ENCODE measurements around the gene MALSU1.
"Not testable (repeated sequence)": the region's sequence is repeated elsewhere in the genome, so short reads cannot be mapped to it uniquely, and the experiment has no call there.

The MALSU1 gene

DNA sequence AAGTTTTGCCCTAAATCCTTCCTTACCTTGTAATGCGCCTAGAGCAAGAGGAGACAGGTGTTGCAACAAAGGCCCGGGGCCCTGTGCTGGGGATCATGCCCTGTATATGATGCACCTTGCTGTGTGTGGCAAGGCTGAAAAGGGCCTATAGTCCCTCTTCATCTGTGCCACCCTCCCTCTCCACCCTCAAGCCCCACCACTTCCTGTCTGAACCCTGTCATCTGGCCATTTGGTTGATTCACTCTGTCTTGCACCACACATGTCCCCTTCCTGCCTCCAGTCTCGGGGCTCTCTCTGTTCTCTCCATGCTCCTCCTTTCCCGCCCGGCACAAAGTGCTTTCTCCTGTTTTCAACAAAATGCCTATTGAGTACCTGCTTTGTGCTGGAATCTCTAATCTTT lies 11.5 kb upstream of the MALSU1 start:
- DNase-seq, result no peak

DNA sequence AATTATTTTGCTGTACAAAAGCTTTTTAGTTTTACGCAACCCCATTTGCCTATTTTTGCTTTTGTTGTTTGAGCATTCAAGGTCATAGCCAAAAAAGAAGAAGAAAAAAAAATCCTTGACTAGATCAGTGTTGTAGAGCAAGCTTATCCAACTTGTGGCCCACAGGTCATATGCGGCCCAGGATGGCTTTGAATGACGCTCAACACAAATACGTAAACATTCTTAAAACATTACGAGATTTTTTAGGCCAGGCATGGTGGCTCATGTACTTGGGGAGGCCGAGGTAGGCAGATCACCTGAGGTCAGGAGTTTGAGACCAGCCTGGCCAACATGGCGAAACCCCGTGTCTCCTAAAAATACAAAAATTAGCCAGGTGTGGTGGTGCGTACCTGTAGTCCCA lies 8.1 kb upstream of the MALSU1 start:
- DNase-seq, result no peak

DNA sequence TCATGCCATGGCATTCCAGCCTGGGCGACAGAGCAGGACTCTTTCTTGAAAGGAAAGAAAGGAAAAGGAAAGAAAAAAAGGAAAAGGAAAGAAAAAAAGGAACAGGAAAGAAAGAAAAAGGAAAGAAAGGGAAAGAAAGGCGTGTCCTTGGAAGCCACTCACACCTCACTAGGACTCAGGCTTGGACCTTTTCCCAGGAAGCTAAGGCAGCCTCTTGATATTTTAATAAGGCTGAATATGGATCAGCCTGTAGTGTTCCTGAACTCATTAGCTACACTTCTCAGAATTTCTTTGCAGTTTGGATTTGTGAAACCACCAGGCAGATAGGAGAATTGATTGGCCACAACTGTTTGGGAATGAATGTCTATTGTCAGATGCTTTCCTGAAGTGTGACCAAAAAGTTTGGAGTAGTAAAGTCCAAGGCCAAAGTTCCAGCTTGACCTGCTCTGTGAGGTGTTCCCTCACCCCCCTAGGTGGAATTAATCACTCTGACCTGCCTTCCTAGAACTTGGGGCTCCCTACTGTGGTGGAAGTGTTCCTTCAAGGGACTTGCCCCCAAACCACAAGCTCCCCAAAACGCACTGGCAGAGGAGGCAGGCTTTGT lies 7.1 kb upstream of the MALSU1 start:
- no peak for DNase-seq

DNA sequence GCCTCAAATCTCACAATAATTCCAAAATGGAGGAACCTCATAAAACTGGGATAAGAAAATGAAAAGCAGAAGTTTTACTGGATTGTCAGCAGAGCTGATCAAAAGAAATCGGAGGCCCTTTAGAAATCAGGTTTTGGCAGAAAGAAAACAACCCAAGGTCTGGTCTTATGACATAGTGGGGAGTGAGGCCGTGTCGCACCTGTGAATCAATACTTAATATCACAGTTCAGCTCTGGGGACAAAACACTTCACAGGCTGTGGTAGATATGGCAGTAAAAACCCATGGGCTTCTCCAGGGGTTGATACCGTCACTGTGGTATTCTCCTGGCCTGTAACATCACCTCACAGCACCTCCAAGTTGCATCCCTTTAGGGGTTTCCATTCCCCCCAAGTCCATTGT lies 6.5 kb upstream of the MALSU1 start:
- DNase-seq, result no peak

DNA sequence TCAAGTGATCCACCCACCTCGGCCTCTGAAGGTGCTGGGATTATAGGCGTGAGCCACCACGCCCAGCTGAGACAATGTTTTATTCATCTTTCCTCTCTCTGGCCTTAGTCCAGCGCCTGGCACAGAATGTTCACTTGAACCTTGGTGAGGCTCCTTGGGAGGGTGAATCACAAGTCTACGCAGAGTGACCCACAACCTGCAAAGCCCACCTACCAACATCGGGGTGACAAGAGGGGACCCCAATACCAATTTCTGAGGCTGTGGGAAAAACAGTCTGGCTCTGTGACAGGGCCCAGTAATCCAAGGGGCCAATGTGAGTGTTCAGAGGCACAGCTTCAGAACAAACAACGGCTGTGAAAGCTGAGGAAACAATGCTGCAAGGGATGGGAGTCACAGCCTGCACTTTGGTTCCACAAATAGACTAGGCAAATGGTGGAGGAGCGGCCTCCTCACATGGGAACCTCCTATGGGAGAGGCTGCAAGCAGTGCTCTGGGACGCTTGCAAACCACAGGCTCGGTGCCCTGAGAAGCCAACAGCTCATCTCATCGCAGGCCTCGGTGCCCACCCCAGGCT lies 5.6 kb upstream of the MALSU1 start:
- DNase-seq, result no peak

DNA sequence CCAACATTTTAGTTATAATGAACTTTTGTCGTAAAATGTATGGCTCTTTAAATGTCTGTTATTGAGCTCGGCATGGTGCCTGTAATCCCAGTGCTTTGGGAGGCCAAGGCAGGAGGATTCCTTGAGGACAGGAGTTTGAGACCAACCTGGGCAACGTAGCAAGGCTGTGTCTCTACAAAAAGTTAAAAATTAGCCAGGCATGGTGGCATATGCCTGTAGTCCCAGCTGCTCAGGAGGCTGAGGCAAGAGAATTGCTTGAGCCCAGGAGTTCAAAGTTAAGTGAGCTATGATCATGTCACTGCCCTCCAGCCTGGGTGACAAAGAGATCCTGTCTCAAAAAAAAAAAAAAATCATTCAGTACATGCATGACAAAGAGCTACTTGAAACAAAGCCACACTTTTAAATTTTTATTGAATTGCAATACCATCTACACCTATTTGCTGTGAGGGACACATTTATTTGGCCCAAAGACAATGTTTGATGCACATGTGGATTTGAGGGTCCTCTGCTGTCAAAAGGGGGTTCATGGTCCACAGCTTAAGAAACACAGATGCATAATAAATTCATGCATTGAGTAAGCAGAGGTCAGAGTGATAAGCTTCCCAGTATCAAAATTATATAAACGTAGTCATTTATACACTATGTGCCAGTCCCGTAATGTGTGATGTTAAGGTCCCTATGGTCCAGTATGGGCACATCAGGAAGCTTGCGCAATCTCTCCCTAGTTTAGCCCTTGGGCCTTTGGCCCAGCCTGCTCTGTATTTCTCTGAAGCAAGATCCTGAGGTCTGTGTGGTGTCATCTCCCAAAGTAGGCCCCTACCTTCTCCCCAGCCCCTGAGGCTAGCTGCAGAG lies 4.4 kb upstream of the MALSU1 start:
- DNase-seq, result no peak

DNA sequence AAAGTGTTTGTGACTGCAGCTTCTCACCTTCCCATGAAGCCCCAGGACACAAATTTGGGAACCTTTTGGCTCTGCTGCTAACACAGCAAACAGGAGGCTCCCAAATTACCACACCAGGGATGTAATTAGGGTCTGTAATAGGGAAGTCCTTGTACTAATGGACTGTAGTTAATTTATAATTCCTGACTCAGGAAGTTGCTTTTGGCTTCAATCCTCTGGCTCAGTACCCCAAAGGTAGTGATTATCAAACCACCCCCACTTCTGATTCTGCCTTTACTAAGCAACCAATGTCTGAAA lies 3.8 kb upstream of the MALSU1 start:
- DNase-seq, result no peak

DNA sequence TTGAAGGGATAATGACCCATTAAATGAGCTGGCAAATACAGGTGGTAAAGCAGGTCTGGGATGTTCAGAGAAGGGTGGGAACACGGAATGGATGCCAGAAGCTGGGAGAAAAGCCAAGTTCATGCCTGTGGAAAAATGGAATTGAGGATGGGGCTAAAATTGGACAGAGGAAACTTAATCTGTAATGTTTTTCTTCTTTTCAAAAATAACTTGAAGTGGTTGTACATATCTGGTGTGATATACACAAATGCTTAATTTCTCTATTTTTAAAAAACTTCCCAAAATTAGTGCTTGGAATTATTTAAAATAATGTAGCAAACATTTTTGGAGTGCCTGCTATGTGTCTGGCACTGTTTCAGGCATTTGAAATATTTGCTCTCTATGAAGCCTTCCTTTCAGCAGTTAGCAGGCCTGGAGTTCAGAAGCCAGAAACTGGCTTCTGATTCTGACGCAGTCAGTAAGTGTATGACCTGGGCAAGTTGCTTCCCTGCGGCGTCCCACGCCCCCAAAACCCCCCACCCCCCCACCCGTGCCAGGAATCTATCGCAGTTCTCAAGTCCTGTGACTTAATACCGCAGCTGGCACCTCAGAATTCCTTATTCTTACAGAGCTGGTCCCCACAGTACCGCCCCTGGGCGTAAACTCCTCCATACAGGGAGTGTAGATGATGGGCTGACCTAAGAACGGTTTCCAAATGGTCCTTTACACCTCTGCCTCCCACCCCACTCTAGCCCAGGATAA lies 828 bp upstream of the MALSU1 start:
- DNase-seq, result no peak

DNA sequence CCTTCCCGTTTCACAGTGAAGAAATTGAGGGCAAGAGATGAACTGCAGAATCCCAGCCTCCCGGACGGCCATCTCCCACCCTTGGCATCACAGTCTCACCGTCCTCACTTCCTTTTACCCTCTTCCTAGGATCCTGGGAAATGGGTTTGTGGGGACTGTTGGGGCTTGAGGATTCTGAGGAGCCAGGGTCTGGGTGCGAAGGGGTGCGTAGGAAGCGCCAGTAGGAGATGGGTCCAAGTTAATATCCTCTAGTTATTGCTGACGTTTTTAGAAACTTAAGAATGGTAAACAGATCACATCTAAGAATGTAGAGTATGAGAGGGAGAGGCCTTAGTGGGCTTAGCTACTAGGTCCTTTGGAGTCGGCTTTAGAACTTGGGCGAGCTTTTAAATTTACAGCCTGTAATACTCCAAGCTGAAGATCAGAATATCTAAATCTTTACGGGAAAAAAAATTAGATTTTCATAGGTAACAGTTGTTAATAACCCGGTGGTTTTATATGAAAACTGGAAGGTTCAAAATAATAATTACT lies 696 bp downstream of the MALSU1 start:
- no peak for DNase-seq

DNA sequence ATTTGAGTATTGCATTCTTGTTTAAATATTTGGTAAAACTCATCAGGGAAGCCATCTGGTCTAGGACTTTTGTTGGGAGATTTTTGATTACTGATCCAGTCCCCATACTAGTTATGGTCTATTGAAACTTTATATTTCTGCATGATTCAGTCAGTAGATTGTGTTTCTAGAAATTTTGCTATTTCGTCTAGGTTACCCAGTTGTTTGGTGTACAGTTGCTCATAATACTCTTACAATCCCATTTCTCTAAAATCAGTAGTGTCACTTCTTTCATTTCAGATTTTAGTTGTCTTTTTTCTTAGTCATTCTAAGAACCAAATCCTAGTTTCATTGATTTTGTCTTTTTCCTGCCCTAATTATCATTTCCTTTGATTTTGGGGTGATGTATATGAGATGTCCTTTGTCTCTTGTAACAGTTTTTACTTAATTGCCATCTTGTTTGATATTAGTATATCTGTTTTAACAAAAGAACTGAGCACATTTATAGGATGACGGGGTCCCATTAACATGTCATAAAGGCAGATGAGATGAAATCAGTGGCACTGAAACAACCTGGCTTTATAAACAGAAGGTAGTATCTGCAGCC lies 7.9 kb downstream of the MALSU1 start:
- DNase-seq, result no peak

DNA sequence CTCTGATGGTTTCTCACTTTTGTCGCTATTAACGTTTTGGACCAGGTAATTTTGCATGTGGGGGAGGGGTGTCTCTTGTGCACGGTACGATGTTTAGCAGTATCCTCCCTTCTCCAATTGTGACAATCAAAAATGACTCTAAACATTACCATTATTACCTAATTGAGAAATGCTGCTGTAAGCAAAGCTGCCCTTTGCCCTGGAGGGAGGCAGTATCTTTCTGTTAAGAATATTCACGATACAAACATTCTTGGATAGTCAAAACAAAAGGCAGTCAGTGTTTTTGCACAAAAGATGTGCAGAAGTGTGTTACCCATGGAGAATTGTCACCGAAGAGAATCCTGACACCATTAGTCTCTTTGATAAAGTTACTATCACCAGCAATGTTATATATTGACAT lies 9.6 kb downstream of the MALSU1 start:
- no peak for DNase-seq

DNA sequence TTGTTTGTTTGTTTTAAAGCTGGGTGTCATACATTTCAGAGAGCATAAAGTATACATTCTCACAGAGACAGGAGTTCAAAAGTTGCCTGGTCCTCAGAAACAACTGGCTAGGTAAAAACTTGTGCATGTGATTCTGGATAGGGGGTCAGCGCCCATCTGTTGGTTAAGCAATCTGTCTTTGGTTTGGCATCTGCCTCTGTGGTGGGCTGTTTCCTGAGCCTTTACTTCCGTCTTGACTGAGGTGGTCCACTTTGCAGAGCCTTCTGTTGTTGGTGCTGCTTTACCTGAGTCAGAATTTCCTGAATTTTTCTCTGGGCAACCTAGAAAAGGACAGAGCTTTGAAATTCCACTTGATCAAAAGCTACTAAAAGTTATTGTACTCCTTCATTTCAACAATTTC lies 13.0 kb downstream of the MALSU1 start:
- not testable (repeated sequence) for DNase-seq

DNA sequence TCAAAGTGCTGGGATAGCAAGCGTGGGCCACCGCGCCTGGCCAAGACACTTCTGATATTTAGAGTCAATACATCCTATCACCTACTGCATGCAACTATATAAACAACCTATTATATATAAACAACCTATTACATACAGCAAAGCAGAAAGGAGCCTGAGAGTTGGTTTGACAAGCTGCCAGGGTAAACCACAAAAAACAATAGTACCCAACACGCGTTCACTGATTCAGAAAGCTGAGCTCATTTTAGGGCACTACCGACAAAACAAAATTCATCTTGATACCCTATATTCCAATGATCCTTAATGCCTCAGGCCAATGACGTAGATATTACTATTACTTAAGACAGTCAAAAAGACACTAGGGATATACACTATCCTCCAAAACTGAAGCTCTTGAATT lies 16.2 kb downstream of the MALSU1 start:
- DNase-seq, result no peak

DNA sequence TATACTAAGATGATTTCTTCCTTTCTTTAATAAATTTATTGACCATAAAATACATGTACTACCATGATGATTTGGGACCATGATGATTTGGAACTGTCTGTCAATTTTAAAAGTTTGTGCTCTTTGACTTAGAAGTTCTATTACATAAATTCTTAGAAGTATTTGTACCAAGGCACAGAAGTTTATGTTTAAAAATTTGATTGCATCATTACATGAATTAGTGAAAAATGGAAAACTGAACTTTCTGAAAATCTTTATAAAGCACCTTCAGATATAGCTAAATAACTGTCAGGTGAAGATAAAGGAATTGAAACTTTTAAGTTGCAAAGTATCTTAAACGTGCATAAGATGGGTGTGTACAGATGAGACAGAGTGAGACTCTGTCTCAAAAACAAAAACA lies 32.0 kb downstream of the MALSU1 start:
- DNase-seq, result no peak

DNA sequence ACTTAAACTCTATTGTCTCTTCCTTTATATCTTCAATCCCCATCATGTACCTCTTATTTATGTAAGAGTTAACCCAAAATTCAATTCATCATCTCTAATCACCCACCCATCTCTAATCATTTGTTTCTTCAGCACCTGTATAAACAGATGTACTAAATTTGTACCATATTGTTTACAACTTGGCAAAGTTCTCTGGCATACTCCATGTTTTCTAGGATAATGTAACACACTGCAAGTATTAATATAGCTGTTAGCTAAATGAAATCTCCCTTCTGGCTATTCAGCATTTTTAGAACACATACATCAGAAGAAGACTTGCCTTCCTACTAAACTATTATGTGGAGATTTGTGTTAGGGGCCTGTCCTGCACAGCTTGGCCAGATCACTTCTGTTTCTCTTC lies 33.1 kb downstream of the MALSU1 start:
- DNase-seq, result no peak

DNA sequence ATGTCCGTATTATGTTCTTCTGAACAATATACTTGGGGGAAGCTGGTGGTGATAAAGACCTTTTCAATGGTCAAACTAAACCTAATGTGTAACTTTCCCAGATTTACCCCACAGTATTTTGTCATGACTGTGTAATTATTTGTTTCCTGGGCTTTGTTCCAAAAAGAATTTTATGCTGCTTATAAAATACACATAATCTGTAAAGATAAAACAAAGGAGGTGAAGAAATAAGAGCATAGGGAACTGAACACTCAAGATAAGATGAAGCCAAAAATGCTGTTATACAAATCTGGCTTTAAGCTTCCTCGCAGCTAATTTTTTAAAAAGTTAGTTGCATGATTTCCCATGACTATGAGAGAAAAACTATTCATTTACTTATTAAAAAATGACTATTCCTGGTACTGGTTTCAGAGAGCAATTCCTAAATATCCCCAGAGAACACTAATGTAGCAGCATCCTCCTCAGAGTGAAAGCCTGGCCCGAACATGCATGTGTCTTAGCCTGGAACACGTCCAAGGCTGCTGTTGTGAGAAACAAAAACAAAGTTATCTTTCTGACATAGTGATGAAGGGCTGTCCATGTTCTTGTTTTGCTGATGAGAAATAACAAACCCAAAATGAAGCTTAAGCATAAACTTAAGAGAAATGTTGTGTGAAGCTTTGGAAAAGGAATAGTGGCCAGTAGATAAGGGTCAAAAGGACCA lies 33.9 kb downstream of the MALSU1 start:
- DNase-seq, result no peak

DNA sequence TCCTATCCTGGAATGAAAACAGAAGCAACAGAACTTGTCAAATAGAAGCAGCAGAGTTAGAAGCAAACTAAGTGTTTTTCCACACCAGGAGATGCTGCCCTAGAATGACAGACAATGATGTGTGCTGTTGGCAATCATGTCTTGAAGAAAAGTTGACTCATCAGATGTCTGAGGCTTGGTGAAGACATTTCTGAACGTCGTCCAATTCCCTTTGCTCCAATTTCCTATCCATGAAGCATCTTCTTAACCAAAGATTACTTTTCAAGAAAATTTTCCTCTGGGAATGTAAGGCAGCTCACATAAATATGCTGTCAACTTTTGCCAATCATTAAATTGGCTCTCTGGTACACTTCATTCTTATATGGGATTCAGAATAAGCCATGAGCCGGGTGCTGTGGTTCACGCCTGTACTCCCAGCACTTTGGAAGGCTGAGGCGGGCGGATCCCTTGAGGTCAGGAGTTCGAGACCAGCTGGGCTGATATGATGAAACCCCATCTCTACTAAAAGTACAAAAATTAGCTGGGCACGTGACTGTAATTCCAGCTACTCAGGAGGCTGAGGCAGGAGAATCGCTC lies 34.6 kb downstream of the MALSU1 start:
- no peak for DNase-seq

DNA sequence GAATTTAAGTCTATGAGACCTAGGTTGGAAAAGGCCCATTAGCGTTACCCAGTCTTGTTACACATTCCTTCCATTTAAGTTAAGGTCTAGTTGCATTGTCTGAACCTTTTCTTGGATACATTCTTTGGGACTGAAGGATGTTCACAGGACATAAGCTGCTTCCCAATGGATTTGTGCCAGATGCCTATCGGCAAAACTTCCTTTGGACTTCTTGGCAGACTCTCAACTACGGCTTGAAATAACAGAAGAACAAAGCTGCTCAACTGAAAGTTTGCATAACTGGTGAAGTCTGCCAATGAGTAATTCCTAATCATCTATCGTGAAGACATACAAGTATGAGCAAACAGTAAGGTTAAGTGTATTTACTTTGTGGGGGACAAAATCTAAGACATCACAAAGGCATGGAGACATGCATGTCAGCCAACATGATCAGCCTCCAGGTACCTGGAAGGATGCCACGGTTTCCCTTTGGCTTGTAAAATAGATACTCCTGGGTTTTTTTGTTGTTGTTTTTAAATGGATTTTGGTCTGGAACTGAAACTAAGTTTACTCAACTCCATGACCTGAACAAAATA lies 35.4 kb downstream of the MALSU1 start:
- DNase-seq, result no peak

DNA sequence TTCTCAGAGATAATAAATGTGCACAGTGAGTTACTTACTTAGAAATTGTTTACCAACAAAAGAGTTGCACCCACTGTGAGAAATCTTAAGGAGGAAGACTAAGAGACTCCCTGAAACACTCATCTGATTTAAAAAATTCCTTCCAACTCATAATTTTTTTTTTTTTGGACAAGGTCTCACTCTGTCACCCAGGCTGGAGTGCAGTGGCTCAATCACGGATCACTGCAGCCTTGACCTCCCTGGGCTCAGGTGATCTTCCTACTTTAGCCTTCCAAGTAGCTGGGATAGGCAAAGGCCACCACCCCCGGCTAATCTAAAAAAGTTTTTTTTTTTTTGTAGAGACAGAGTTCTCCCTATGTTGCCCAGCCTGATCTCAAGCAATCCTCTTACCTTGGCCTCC lies 36.0 kb downstream of the MALSU1 start:
- no peak for DNase-seq

DNA sequence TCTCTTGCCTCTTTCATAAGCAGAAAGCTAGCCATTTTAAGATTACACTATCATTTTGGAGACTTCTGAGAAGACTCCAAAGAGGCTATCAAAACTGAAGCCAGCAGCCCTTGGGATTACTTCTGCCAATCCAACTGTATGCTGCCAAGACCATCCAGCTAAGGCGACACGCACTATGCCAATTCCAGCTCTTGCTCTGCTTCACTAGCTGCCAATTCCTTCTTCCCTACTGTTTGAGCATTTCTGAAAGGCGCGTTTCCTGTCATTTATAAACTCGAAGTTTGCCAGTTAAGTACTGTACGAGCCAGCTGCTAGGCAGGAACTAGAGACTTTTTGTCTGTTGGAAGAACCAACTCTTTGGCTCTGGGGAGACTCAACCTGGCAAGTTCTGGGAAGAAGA lies 36.5 kb downstream of the MALSU1 start:
- DNase-seq, result no peak

DNA sequence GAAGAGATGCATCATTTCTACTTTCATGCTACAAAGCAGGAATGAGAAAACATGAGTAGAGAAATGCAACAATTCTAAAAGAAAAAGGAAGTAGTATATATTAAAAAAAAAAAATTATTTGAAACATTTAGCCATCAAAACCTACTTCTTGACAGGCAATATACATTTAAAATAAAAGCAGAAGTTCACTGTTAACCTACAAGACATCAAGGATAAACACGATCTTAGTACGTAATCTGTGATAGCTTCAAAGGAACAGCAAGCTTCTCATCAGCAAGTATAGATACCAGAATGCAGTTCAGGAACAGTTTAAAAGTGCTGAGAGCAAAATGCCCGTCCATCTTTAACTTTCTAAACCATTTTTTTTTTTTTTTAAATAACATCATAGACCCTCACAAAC lies 36.9 kb downstream of the MALSU1 start:
- DNase-seq, result no peak

DNA sequence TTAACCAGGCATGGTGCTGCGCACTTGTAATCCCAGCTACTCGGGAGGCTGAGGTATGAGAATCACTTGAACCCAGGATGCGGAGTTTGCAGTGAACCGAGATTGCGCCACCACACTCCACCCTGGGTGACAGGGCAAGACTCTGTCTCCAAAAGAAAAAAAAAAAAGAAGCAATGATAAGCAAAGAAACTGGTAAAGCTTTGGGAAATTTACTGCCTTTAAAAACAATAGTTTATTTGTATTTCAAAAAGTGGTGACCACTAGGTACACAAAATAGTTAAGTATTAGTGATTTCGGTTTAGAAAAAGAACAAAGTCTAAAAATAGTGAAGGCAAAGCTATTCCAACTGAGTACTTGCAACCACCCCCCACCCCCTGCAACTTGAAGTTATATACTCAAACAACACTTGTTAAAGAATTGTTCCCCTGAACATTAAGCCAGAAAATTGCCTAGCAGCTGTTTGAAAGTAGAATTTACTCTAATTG lies 37.7 kb downstream of the MALSU1 start:
- DNase-seq, result no peak

Measured in NCI-H1417 treated with DMSO at 0.1 percent for 48 hours (cell line).